SH-SY5Y (cell line): ENCODE results near the gene TLE2.

ENCODE experiments used
- GATA2 ChIP-seq: IDR thresholded peaks from 2 replicates; pipeline ENCODE4 v1.6.1; 2011; ENCODE audit warnings: mild to moderate bottlenecking, low read depth, low read length
- GATA3 ChIP-seq: IDR thresholded peaks from 2 replicates; pipeline ENCODE4 v1.6.1; 2011; ENCODE audit warnings: low read depth, mild to moderate bottlenecking, low read length, moderate library complexity

Gene TLE2

DNA sequence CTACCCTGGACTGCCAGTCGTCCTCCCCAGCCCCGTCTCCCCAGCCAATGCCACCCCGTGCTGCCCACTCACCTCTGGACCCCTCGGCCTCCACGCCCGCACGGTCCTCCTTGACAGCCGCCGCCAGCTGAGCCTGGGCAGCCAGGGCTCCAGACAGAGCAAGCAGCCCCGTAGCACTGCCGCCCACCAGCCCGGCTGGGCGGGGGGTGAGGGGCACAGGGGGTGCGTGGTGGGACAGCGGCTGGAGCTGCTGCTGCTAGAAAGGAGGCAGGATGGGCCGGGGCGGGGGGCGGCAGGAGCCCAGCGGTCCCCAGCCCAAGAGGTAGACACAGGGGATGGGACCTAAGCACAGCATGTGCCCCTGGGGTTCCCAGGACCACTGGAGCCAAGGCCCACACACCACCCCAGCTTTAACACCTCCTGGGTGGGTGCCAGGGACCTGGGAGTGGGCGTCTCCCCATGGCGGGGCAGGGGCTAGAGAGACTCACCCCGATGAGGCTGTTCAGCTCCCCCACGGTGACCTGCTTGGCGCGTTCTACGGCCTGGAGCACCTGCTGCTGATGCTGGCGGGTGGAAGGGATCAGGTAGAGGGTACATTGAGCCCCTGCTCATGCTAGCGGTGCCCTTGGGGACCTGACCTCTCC, 9.7 kb downstream of the TLE2 start:
- TF ChIP-seq GATA3 (no peak), GATA2 (no peak)

DNA sequence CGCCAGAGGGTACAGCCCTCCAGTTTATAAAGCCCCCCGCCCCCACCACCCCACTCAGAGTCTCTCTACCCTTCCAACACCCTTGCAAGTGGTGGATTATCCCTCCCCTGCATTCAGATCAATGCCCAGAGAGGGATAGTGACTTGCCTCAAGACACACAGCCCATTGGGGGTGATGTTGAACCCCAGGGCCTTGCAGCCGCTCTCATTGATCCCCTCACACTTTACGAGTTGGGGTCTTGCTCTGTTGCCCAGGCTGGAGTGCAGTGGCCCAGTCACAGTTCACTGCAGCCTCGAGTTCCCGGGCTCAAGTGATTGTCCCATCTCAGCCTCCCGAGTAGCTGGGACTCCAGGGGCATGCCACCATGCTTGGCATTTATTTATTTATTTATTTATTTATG, 11.2 kb downstream of the TLE2 start:
- TF ChIP-seq GATA3 (no peak), GATA2 (no peak)

- TF ChIP-seq GATA3 (no peak), GATA2 (no peak)
Observed at GRCh38 chr19:3015126-3016057, 13.7 kb downstream of the TLE2 start.

GRCh38 chr19:3014135-3014534, 14.9 kb downstream of the TLE2 start:
- TF ChIP-seq GATA2 (no peak), GATA3 (no peak)

- TF ChIP-seq GATA3 = no peak
- TF ChIP-seq GATA2 = no peak
Observed at GRCh38 chr19:3013263-3013725, 15.8 kb downstream of the TLE2 start.

DNA sequence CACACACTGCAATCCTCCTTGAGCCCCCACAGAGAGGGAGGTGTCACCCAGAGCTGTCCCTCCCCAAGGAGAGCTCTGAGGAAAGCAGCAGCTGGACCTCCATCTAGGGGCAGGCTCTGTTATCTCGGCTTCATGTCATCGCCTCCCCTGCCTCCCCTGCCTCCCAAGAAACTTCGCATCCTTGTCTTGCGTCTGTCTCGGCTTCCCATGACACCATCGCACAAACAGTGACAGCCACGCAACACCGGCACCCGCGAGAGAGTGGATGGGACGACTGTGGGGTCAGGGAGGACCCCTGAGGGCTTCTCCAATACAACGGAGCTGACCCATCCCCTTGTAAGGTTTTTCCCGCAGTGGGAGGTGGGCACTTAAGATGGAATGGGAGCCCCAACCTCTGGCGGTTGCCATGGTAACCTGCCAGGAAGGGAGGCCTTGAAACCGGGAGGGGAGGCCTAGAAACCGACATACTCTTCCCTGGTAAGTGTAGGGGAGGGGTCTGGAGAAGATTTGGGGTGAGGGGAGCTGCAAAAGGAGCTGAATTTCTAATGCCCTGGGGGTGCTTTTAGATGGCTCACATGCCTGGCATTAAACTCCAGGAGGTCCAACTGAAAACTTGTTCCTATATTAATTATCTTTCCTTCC, 16.3 kb downstream of the TLE2 start:
- TF ChIP-seq GATA3 (no peak), GATA2 (no peak)

- no peak for TF ChIP-seq GATA3
- no peak for TF ChIP-seq GATA2
Observed at GRCh38 chr19:3010871-3011270, 18.2 kb downstream of the TLE2 start.

GRCh38 chr19:3008994-3009393, 20.1 kb downstream of the TLE2 start:
- TF ChIP-seq GATA2 = no peak
- TF ChIP-seq GATA3 = no peak

DNA sequence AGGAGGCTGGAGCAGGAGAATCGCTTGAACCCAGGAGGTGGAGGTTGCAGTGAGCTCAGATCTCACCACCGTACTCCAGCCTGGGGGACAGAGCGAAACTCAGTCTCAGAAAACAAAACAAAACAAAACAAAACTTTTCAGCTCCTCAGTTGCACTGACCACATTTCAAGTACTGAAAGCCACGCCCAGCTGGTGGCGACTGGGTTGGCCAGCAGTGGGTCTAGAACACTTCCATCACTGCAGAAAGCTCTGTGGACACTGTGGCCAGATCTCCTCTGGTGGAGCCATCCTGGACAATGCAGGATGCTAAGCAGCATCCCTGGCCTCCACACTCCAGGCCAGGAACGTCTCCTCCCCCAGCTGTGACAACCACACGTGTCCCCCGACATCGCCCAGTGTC, 21.1 kb downstream of the TLE2 start:
- TF ChIP-seq GATA3 = no peak
- no peak for TF ChIP-seq GATA2

GRCh38 chr19:3006075-3006767, 22.9 kb downstream of the TLE2 start:
- TF ChIP-seq GATA2 (no peak), GATA3 (no peak)

DNA sequence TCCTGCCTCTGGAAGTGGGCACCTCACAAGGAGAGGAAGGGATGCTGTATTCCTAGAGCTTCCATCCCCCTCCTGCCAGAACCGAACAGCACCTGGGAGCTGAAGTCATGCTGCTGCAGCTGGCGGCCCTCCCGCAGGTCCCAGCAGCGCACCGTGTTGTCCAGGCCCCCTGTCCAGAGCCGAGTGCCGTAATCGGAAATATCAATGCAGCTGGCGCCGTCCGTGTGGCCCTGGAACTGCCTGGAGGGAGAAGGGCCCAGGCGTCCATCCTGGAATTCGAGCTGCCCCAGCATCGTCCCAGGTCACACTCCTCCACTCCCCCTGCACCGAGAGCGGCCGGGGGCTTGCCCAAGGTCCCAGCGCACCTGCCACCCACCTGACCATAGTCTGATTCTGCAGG, 23.7 kb downstream of the TLE2 start:
- peak; percentile 81 for TF ChIP-seq GATA2
- no peak for TF ChIP-seq GATA3

DNA sequence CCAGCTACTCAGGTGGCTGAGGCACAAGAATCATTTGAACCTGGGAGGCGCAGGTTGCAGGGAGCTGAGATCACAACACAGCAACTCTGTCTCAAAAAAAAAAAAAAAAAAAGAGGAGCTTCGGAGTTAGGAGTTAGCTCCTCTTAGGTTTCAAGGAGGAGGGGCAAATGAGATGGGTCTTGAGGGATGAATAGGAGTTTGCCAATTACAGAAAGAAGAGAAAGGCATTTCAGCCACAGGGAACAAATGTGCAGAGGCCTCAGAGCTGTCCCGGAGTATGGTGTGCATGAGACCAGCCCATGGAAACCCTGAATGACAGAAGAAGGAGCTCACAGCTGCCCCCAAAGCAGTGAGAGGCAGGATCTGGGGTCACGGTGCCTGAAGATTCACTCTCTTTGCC, 24.6 kb downstream of the TLE2 start:
- TF ChIP-seq GATA3 = no peak
- TF ChIP-seq GATA2 = no peak

DNA sequence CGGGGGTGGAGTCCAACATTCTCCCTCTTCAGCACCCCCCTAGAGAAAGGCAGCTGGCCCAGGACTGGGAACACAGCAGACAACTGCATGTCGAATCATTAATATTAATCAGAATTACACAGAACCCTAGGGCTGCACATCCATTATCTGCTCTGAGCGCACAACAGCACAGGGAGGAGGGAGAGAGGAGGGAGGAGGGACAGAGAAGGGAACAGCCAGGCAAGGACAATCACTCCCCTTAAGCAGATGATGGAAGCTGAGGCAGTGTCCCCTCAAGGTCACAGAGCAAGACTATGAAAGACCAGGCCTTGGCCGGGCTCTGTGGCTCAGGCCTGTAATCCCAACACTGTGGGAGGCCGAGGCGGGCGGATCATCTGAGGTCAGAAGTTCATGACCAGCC, 26.0 kb downstream of the TLE2 start:
- no peak for TF ChIP-seq GATA3
- TF ChIP-seq GATA2 = no peak
